CD4-positive, alpha-beta memory T cell (primary cell): ENCODE results near the gene MSI2. TPM values are rescaled to one million over a fixed set of nuclear protein-coding genes. Genes with fewer than 3 reads are reported as not detected.

ENCODE experiments used
- CTCF ChIA-PET: fragments of 350-600 bp; sonication (Branson Sonifier 250); formaldehyde crosslinking; loops from one replicate; lab custom pipeline; 2021; ENCODE audit warnings: inconsistent platforms; ENCODE audit not compliant: partially characterized antibody; lab: Charles Lee
- POLR2A ChIA-PET: fragments of 350-600 bp; sonication (Branson Sonifier 250); formaldehyde crosslinking; loops from one replicate; lab custom pipeline; 2021; ENCODE audit not compliant: partially characterized antibody; lab: Charles Lee
- DNase-seq, 5 donors: peaks; one replicate each; pipeline versions ENCODE4 v3.0.0 to v3.0.0-alpha.2; 2020 to 2022; ENCODE audit warnings: mixed read lengths in 1 of 5
- H3K27ac ChIP-seq: one replicate; pipeline ENCODE4 v1.7.0; 2013; ENCODE audit warnings: low read depth, low read length
- H3K27me3 ChIP-seq: 2 replicates; pipeline ENCODE4 v1.7.0; 2013; ENCODE audit warnings: mild to moderate bottlenecking, low read length, moderate library complexity; ENCODE audit not compliant: insufficient read depth
- H3K36me3 ChIP-seq: 2 replicates; pipeline ENCODE4 v1.7.0; 2013; ENCODE audit warnings: mild to moderate bottlenecking, low read length, moderate library complexity; ENCODE audit not compliant: insufficient read depth
- H3K4me1 ChIP-seq: 2 replicates; pipeline ENCODE4 v1.7.0; 2013; ENCODE audit warnings: mild to moderate bottlenecking, low read length, moderate library complexity; ENCODE audit not compliant: insufficient read depth
- H3K4me3 ChIP-seq, 2 donors: one replicate each; pipeline ENCODE4 v1.7.0; 2013; ENCODE audit warnings: low read length in 2 of 2, mild to moderate bottlenecking in 1 of 2
- H3K9me3 ChIP-seq, 2 donors: one replicate each; pipeline ENCODE4 v1.7.0; 2013; ENCODE audit warnings: low read length in 2 of 2, control low read depth in 1 of 2; ENCODE audit not compliant: control insufficient read depth in 1 of 2
- H3K27ac Mint-ChIP-seq, 7 donors: one replicate each; pipeline ENCODE4 v1.8.0; 2020 to 2021; ENCODE audit warnings: mixed read lengths in 7 of 7, mild to moderate bottlenecking in 6 of 7, inconsistent platforms in 3 of 7, moderate library complexity in 3 of 7
- H3K27me3 Mint-ChIP-seq, 2 donors: one replicate each; pipeline ENCODE4 v1.8.0; 2020 to 2021; ENCODE audit warnings: mixed read lengths in 2 of 2
- H3K36me3 Mint-ChIP-seq, 2 donors: one replicate each; pipeline ENCODE4 v1.8.0; 2020 to 2021; ENCODE audit warnings: mixed read lengths in 2 of 2, inconsistent platforms in 1 of 2, mild to moderate bottlenecking in 1 of 2
- H3K4me1 Mint-ChIP-seq, 4 donors: one replicate each; pipeline ENCODE4 v1.8.0; 2020 to 2021; ENCODE audit warnings: mixed read lengths in 4 of 4, mild to moderate bottlenecking in 1 of 4
- H3K4me3 Mint-ChIP-seq, 8 donors: one replicate each; pipeline ENCODE4 v1.8.0; 2020 to 2021; ENCODE audit warnings: mixed read lengths in 8 of 8, mild to moderate bottlenecking in 7 of 8, moderate library complexity in 6 of 8, inconsistent platforms in 3 of 8
- H3K9me3 Mint-ChIP-seq, 8 donors: one replicate each; pipeline ENCODE4 v1.8.0; 2020 to 2021; ENCODE audit warnings: mixed read lengths in 8 of 8, mild to moderate bottlenecking in 5 of 8, inconsistent platforms in 3 of 8, moderate library complexity in 1 of 8
- intact Hi-C: fragments of 100-400 bp; cut with micrococcal nuclease; formaldehyde crosslinking; loops from one replicate; pipeline ENCODE4 v1.15.1; 2023
- polyA plus RNA-seq, 2 donors: library from polyadenylated mRNA; unstranded; fragments of 300-500 nt; fragmentation: Illumina TruSeq; gene quantifications; one replicate each; pipeline ENCODE4 v1.2.3, GENCODE V29; 2021
- total RNA-seq, 2 experiments: library from RNA; stranded (reverse); gene quantifications; one replicate each; pipeline ENCODE4 v1.2.3, GENCODE V29; 2021

MSI2 gene
- total and polyA plus RNA-seq, 4 experiments from 2014 or later: 2.1 to 110 (median 55.3) TPM

- H3K27me3 ChIP-seq: no peaks in the 10 kb centered on the region
- H3K27ac Mint-ChIP-seq: peak overlapping the region in 1 of 7 donors; percentile 42
- H3K36me3 ChIP-seq: no peaks in the 10 kb centered on the region
- H3K4me3 Mint-ChIP-seq: no peak overlapping the region
- intact Hi-C loops: no loop called here
- ChIA-PET POLR2A (interaction anchor here (0.5 kb wide), 1 partner anchor 1129 kb away, joined by 4 read pairs; no protein-coding TSS in a partner anchor), CTCF (no interaction called here)
- DNase-seq: no peak
- no peaks in the 10 kb centered on the region for H3K9me3 ChIP-seq
- H3K9me3 Mint-ChIP-seq: no peaks in the 10 kb centered on the region
- H3K4me3 ChIP-seq: no peak overlapping the region
- H3K36me3 Mint-ChIP-seq: peaks cover 11 to 26% of the 10 kb centered on the region in 2 donors
- peaks cover 11 to 23% (median 16%) of the 10 kb centered on the region in 4 donors for H3K4me1 Mint-ChIP-seq
- no peak overlapping the region for H3K27ac ChIP-seq
- H3K4me1 ChIP-seq: no peaks in the 10 kb centered on the region
- H3K27me3 Mint-ChIP-seq: no peaks in the 10 kb centered on the region
Observed at GRCh38 chr17:57370037-57370581, 113.8 kb downstream of the MSI2 start.

GRCh38 chr17:57370619-57371018 lies 114.3 kb downstream of the MSI2 start:
- POLR2A ChIA-PET: no interaction called here
- H3K4me1 ChIP-seq: no peaks in the 10 kb centered on the region
- H3K9me3 ChIP-seq: no peaks in the 10 kb centered on the region
- H3K4me3 ChIP-seq: no peak overlapping the region
- Mint-ChIP-seq H3K4me3 (no peak overlapping the region), H3K27ac (peak overlapping the region in 2 of 7 donors; percentile 42 to 46), H3K9me3 (no peaks in the 10 kb centered on the region), H3K36me3 (peaks cover 7 to 26% of the 10 kb centered on the region in 2 donors), H3K4me1 (peaks cover 6 to 18% (median 12%) of the 10 kb centered on the region in 4 donors), H3K27me3 (no peaks in the 10 kb centered on the region)
- no peak for DNase-seq
- no peaks in the 10 kb centered on the region for H3K27me3 ChIP-seq
- CTCF ChIA-PET: no interaction called here
- no peak overlapping the region for H3K27ac ChIP-seq
- intact Hi-C loops: no loop called here
- H3K36me3 ChIP-seq: no peaks in the 10 kb centered on the region

- ChIA-PET POLR2A (no interaction called here), CTCF (no interaction called here)
- Histone ChIP-seq H3K27ac (no peak overlapping the region), H3K27me3 (no peaks in the 10 kb centered on the region), H3K9me3 (no peaks in the 10 kb centered on the region), H3K4me3 (no peak overlapping the region), H3K4me1 (no peaks in the 10 kb centered on the region), H3K36me3 (no peaks in the 10 kb centered on the region)
- no peak for DNase-seq
- Mint-ChIP-seq H3K9me3 (no peaks in the 10 kb centered on the region), H3K36me3 (peaks cover 7 to 33% of the 10 kb centered on the region in 2 donors), H3K4me3 (no peak overlapping the region), H3K4me1 (peaks cover 8 to 17% (median 9%) of the 10 kb centered on the region in 4 donors), H3K27ac (no peak overlapping the region), H3K27me3 (no peaks in the 10 kb centered on the region)
- intact Hi-C loops: no loop called here
Observed at GRCh38 chr17:57372156-57372555, 115.8 kb downstream of the MSI2 start.

- DNase-seq: no peak
- intact Hi-C loops: no loop called here
- no peaks in the 10 kb centered on the region for H3K27me3 Mint-ChIP-seq
- H3K4me3 Mint-ChIP-seq: no peak overlapping the region
- no peak overlapping the region for H3K27ac Mint-ChIP-seq
- ChIA-PET POLR2A (no interaction called here), CTCF (no interaction called here)
- H3K9me3 Mint-ChIP-seq: no peaks in the 10 kb centered on the region
- peaks cover 7 to 33% of the 10 kb centered on the region in 2 donors for H3K36me3 Mint-ChIP-seq
- no peaks in the 10 kb centered on the region for H3K9me3 ChIP-seq
- H3K4me1 ChIP-seq: no peaks in the 10 kb centered on the region
- no peaks in the 10 kb centered on the region for H3K27me3 ChIP-seq
- H3K36me3 ChIP-seq: no peaks in the 10 kb centered on the region
- H3K4me1 Mint-ChIP-seq: peaks cover 7 to 17% (median 11%) of the 10 kb centered on the region in 4 donors
- no peak overlapping the region for H3K27ac ChIP-seq
- H3K4me3 ChIP-seq: no peak overlapping the region
Observed at GRCh38 chr17:57373048-57373447, 116.7 kb downstream of the MSI2 start.

- DNase-seq: no peak
- Mint-ChIP-seq H3K4me3 (no peak overlapping the region), H3K4me1 (peaks cover 7 to 15% (median 10%) of the 10 kb centered on the region in 4 donors), H3K27me3 (no peaks in the 10 kb centered on the region), H3K36me3 (peaks cover 7 to 34% of the 10 kb centered on the region in 2 donors), H3K27ac (no peak overlapping the region), H3K9me3 (no peaks in the 10 kb centered on the region)
- Histone ChIP-seq H3K36me3 (no peaks in the 10 kb centered on the region), H3K9me3 (no peaks in the 10 kb centered on the region), H3K27me3 (no peaks in the 10 kb centered on the region), H3K4me3 (no peak overlapping the region), H3K27ac (no peak overlapping the region), H3K4me1 (no peaks in the 10 kb centered on the region)
- intact Hi-C loops: no loop called here
- ChIA-PET POLR2A (no interaction called here), CTCF (no interaction called here)
Observed at GRCh38 chr17:57373756-57374155, 117.4 kb downstream of the MSI2 start.

- Histone ChIP-seq H3K4me1 (no peaks in the 10 kb centered on the region), H3K27me3 (no peaks in the 10 kb centered on the region), H3K36me3 (no peaks in the 10 kb centered on the region), H3K4me3 (no peak overlapping the region), H3K27ac (no peak overlapping the region), H3K9me3 (no peaks in the 10 kb centered on the region)
- H3K4me3 Mint-ChIP-seq: peak overlapping the region in 1 of 8 donors; percentile 4
- H3K36me3 Mint-ChIP-seq: peaks cover 10 to 46% of the 10 kb centered on the region in 2 donors
- DNase-seq: no peak
- intact Hi-C loops: no loop called here
- H3K27ac Mint-ChIP-seq: no peak overlapping the region
- H3K9me3 Mint-ChIP-seq: peaks cover 0 to 1% (median 0%) of the 10 kb centered on the region in 8 donors
- peaks cover 9 to 21% (median 13%) of the 10 kb centered on the region in 4 donors for H3K4me1 Mint-ChIP-seq
- POLR2A ChIA-PET: no interaction called here
- no peaks in the 10 kb centered on the region for H3K27me3 Mint-ChIP-seq
- CTCF ChIA-PET: no interaction called here
Observed at GRCh38 chr17:57375040-57375769, 118.9 kb downstream of the MSI2 start.

- H3K9me3 ChIP-seq: no peaks in the 10 kb centered on the region
- H3K4me1 ChIP-seq: no peaks in the 10 kb centered on the region
- no peaks in the 10 kb centered on the region for H3K36me3 ChIP-seq
- no peak for DNase-seq
- H3K4me3 ChIP-seq: no peak overlapping the region
- ChIA-PET POLR2A (no interaction called here), CTCF (no interaction called here)
- intact Hi-C loops: no loop called here
- H3K27me3 ChIP-seq: no peaks in the 10 kb centered on the region
- H3K9me3 Mint-ChIP-seq: peaks cover 0 to 1% (median 0%) of the 10 kb centered on the region in 8 donors
- H3K4me3 Mint-ChIP-seq: no peak overlapping the region
- no peak overlapping the region for H3K27ac ChIP-seq
- peaks cover 12 to 46% of the 10 kb centered on the region in 2 donors for H3K36me3 Mint-ChIP-seq
- peaks cover 9 to 21% (median 14%) of the 10 kb centered on the region in 4 donors for H3K4me1 Mint-ChIP-seq
- no peaks in the 10 kb centered on the region for H3K27me3 Mint-ChIP-seq
- H3K27ac Mint-ChIP-seq: no peak overlapping the region
Observed at GRCh38 chr17:57375770-57376225, 119.5 kb downstream of the MSI2 start.
